NCI-H1092 treated with DMSO at 0.1 percent for 48 hours (cell line): ENCODE measurements around the gene ELANE.
"Not testable (repeated sequence)": the region's sequence is repeated elsewhere in the genome, so short reads cannot be mapped to it uniquely, and the experiment has no call there.

ENCODE experiments used
- DNase-seq: peaks from one replicate; lab custom pipeline; 2025; lab: John Stamatoyannopoulos, UW

ELANE gene

DNA sequence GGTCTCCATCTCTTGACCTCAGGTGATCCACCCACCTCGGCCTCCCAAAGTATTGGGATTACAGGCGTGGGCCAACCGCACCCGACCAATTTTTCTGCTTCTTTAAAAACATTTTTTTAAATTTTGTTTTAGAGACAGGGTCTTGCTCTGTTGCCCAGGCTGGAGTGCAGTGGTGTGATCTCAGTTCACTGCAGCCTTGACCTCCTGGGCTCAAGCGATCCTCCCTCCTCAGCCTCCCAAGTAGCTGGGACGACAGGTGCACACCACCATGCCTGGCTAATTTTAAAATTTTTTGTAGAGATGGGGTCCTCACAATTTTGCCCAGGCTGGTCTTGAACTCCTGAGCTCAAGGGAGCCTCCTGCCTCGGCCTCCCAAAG, 9.3 kb upstream of the ELANE start:
- not testable (repeated sequence) for DNase-seq

GRCh38 chr19:843180-843835, 8.8 kb upstream of the ELANE start:
- no peak for DNase-seq

DNA sequence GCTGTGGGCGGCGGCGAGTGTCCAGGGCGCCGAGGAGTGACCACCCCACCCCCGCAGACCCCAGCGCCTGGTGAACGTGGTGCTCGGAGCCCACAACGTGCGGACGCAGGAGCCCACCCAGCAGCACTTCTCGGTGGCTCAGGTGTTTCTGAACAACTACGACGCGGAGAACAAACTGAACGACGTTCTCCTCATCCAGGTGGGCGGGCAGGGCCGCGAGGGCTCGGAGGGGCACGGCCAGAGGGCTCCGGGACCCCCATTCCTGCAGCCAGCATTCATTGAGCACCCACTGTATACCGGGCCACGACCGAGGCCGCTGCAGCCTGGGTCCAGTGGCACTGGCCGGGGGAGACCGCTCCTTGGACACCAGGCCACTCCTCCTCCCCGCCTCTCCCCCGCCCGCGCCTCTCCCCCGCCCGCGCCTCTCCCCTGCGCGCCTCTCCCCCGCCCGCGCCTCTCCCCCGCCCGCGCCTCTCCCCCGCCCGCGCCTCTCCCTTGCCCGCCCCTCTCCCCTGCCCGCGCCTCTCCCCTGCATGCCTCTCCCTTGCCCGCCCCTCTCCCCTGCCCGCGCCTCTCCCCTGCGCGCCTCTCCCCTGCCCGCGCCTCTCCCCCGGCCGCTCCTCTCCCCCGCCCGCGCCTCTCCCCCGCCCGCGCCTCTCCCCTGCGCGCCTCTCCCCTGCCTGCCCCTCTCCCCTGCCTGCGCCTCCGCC, 8.1 kb upstream of the ELANE start:
- no peak for DNase-seq

DNA sequence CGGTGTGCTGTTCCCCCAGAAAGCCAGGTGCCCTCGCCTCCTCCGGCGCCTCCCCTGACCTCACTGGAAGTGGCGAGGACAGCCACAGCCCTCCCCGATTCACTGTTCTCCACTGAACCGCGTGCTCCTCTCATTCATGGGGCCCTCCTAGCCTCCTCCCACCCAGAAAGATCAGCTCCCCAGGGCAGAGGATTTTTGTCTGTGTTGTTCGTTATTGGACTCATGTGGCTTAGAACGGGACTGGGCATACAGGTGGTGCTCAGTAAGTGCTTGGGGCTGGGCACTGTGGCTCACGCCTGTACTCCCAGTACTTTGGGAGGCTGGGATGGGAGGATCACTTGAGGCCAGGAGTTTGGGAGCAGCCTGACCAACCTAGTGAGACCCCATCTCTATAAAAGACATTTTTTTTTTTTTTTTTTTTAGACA, 7.5 kb upstream of the ELANE start:
- no peak for DNase-seq

DNA sequence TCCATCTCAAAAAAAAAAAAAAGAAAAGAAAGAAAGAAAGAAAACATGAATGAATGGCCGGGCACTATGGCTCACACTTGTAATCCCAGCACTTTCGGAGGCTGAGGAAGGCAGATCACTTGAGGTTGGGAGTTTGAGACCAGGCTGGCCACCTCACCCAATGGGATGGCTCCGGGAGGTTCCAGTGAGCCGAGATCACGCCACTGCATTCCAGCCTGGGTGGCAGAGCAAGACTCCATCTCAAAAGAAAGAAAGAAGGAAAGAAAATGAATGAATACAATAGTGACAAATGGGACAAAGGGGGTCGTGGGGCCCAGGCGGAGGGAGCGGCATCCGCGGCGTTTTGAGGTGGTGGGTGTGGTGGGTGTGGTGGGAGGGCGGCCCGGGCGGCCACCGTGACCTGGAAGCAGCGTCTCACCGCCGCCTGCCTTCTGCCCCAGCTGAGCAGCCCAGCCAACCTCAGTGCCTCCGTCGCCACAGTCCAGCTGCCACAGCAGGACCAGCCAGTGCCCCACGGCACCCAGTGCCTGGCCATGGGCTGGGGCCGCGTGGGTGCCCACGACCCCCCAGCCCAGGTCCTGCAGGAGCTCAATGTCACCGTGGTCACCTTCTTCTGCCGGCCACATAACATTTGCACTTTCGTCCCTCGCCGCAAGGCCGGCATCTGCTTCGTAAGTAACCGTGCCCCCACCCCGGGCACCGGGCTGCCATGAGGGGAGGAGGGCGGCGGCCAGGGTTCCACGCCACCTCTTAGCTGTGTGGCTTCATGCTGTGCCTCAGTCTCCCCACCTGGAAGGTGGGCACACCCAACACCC, 6.2 kb upstream of the ELANE start:
- DNase-seq: no peak

- no peak for DNase-seq
Observed at GRCh38 chr19:848386-848921, 3.6 kb upstream of the ELANE start.

- not testable (repeated sequence) for DNase-seq
Observed at GRCh38 chr19:849195-849594, 2.9 kb upstream of the ELANE start.

DNA sequence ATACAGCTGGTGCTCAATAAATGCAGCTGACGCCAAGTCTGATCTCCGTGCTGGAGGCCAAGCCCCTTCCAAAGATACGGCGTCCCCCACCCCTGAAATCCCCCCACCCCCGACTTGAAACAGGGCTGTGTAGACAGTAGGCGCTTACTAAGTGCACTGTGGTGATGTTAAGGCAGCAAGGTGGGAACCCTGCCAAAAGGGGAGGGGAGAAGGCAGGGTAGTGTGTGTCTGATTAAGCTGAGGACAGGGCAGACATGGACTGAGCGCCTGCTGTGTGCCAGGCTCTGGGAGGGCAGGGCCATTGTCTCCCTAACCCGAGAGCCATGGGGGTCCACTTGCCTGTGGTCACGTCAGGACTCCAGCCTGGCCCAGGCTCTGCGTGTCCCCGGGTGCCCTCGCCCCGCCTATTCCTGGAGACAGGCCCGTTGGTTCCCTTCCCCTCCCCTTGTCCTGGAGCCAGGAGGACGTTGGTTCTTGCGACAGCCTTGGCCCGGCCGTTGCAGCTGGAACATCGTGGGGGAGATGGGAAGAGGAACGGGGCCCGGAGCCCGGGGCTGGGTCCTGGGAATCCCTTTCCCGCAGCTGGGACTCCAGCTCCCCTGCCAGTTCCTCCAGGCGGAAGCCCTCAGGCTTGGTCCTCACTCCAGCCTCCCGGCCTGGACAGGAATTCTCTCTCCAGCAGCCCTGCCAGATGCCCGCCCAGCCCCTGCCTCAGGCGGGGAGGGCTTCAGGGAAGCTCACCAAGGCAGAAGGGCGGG, 1.7 kb upstream of the ELANE start:
- no peak for DNase-seq

DNA sequence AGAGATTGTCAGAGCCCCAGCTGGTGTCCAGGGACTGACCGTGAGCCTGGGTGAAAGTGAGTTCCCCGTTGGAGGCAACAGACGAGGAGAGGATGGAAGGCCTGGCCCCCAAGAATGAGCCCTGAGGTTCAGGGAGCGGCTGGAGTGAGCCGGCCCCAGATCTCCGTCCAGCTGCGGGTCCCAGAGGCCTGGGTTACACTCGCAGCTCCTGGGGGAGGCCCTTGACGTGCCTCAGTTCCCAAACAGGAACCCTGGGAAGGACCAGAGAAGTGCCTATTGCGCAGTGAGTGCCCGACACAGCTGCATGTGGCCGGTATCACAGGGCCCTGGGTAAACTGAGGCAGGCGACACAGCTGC, 1.1 kb upstream of the ELANE start:
- no peak for DNase-seq

GRCh38 chr19:853014-853585, 997 bp downstream of the ELANE start:
- DNase-seq: no peak

DNA sequence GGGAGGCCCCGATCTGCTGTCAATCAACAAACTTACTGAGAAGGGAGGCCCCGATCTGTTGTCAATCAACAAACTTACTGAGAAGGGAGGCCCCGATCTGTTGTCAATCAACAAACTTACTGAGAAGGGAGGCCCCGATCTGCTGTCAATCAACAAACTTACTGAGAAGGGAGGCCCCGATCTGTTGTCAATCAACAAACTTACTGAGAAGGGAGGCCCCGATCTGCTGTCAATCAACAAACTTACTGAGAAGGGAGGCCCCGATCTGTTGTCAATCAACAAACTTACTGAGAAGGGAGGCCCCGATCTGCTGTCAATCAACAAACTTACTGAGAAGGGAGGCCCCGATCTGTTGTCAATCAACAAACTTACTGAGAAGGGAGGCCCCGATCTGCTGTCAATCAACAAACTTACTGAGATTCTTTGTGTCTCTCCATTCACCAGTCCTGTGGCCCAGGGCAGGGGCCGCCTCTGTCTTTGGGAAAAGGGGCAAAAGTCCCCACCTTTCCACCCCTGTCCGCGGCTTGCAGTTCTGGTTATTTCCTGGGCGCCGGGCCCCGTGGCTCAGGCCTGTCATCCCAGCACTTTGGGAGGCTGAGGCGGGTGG, 1.6 kb downstream of the ELANE start:
- not testable (repeated sequence) for DNase-seq

DNA sequence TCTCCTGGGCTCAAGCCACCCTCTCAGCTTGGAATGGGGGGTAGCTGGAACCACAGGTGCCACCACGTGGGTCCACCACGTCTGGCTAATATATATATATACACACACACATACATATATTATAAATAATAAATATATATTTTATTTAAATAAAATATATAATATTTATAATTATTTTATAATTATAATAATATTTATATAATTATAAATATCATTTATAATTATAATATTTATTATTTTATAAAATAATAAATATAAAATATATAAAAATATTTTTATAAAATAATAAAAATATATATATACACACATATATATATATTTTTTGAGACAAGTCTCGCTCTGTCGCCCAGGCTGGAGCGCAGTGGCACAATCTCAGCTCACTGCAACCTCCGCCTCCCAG, 2.4 kb downstream of the ELANE start:
- no peak for DNase-seq

GRCh38 chr19:855142-855541, 3.0 kb downstream of the ELANE start:
- DNase-seq: no peak

- no peak for DNase-seq
Observed at GRCh38 chr19:855566-856120, 3.5 kb downstream of the ELANE start.

DNA sequence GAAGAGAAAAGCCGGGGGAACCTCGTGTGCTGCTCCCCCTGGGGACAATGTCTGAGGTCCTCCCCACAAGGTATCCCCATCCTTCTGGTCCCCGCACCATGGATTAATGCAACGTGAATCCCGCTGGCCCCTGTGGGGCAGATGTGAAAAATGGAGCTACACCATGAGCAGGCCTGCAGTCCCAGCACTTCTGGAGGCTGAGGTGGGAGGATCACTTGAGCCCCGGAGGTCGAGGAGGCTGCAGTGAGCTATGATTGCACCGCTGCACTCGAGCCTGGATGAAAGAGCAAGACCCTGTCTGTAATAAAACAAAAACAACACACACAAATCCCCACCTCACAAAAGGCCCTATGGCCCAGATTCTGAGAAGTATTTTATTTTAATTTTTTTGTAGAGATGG, 6.2 kb downstream of the ELANE start:
- no peak for DNase-seq

GRCh38 chr19:858868-859843, 7.1 kb downstream of the ELANE start, which contains the start of gene CFD:
CFD (plus strand) TSS chr19:859664; CDS start chr19:859690, 26 bp downstream.
- no peak for DNase-seq

DNA sequence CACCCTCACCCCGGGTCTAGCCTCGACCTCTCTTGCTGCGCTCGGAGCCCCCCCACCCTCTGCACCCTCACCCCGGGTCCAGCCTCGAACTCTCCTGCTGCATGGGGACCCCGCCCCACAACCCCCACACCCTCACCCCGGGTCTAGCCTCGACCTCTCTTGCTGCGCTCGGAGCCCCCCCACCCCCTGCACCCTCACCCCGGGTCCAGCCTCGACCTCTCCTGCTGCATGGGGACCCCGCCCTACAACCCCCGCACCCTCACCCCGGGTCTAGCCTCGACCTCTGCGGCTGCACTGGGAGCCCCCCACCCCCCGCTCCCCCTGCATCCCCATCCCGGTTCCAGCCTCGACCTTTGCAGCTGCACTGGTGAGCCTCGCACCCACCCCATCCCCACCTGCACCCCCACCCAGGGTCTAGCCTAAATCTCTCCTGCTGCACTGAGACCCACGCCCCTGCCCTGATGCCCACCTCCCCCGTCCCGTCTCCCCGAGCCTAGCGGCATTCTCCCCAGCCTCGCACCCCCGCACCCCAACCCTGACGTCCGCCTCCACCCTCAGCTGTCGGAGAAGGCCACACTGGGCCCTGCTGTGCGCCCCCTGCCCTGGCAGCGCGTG, 9.1 kb downstream of the ELANE start:
- DNase-seq: no peak

DNA sequence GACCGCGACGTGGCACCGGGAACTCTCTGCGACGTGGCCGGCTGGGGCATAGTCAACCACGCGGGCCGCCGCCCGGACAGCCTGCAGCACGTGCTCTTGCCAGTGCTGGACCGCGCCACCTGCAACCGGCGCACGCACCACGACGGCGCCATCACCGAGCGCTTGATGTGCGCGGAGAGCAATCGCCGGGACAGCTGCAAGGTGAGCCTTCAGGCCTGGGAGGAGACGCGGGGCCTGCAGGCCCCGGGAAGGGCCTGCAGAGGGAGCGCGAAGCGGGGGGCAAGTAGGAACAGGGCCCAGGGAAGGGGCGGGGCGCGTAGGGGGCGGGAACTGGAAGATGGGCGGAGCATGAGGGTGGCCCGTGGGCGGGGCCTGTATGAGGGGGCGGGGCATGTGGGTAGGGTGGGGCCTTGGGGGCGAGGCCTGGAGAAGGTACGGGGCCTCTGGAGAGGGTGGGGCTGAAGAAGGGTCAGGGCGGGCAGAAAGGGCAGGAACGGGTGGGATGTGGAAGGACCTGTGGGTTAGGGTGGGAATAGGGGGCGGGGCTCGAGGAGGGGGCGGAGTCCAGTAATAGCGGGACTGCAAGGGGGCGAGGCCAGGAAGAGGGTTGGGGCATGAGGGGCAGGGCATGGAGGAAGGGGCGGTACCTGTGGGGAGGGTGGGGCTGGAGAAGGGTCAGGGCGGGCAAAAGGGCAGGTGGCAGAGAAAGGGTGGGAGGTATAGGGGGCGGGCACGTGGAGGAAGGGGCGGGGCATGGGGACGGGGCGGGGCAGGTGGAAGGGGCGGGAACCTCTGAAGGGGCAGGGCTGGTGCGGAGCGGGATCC, 9.9 kb downstream of the ELANE start:
- no peak for DNase-seq
